T-cell (primary cell): ENCODE data around the gene DDI2. TPM values are rescaled to one million over a fixed set of nuclear protein-coding genes. Genes with fewer than 3 reads are reported as not detected.

Source experiments
- ATAC-seq, 4 experiments: fragments of 200-7000 bp in 3 of 4; fragments of 150-1000 bp in 1 of 4; cut with Tn5 transposase; replicated peaks in 1 of 4; 1 replicate in 3 of 4; 2 replicates in 1 of 4; pipeline ENCODE4 v1.10.0; 2021; ENCODE audit warnings: moderate library complexity in 3 of 4, mild to moderate bottlenecking in 2 of 4, moderate number of reproducible peaks in 1 of 4
- CTCF ChIA-PET, 2 donors: fragments of 300-600 bp; sonication (Branson Sonifier 250); formaldehyde crosslinking; loops; one replicate each; lab custom pipeline; 2022; ENCODE audit warnings: antibody characterized with exemption in 2 of 2; lab: Charles Lee
- POLR2A ChIA-PET, 2 donors: fragments of 300-600 bp; sonication (Branson Sonifier 250); formaldehyde crosslinking; loops; one replicate each; lab custom pipeline; 2022; ENCODE audit warnings: antibody characterized with exemption in 2 of 2; lab: Charles Lee
- DNase-seq, 35 experiments: peaks; one replicate each; pipeline versions ENCODE4 v3.0.0 to v3.0.0-alpha.2; 2013 to 2023
- H3K27ac ChIP-seq: one replicate; pipeline ENCODE4 v1.5.1; 2013; ENCODE audit warnings: low read length
- H3K27me3 ChIP-seq, 2 experiments: replicated peaks in 1 of 2; 1 replicate in 1 of 2; 2 replicates in 1 of 2; pipeline versions ENCODE4 v1.6.1 to v1.7.0; 2013; ENCODE audit warnings: low read length in 1 of 2, mixed read lengths in 1 of 2; ENCODE audit not compliant: control insufficient read depth in 2 of 2, insufficient read depth in 2 of 2; ENCODE audit errors: extremely low read depth in 1 of 2
- H3K36me3 ChIP-seq, 2 donors: 1 replicate in 1 of 2; 2 replicates in 1 of 2; pipeline versions ENCODE4 v1.6.1 to v1.7.0; 2013; ENCODE audit warnings: low read length in 1 of 2; ENCODE audit not compliant: control insufficient read depth in 2 of 2, insufficient read depth in 1 of 2; ENCODE audit errors: extremely low read depth in 1 of 2
- H3K4me1 ChIP-seq, 2 experiments: 1 replicate in 1 of 2; 2 replicates in 1 of 2; pipeline versions ENCODE4 v1.6.1 to v1.7.0; 2013; ENCODE audit warnings: low read length in 2 of 2, mixed read lengths in 1 of 2; ENCODE audit not compliant: insufficient read depth in 2 of 2, control insufficient read depth in 1 of 2; ENCODE audit errors: extremely low read depth in 1 of 2
- H3K4me3 ChIP-seq, 2 donors: 1 replicate in 1 of 2; 2 replicates in 1 of 2; pipeline versions ENCODE4 v1.5.1 to v1.7.0; 2013; ENCODE audit warnings: mild to moderate bottlenecking in 2 of 2, low read length in 1 of 2, moderate library complexity in 1 of 2; ENCODE audit not compliant: control insufficient read depth in 1 of 2; ENCODE audit errors: extremely low read depth in 1 of 2
- H3K9me3 ChIP-seq: 2 replicates; pipeline ENCODE4 v1.7.0; 2013
- H3K27ac Mint-ChIP-seq, 2 donors: one replicate each; pipeline ENCODE4 v1.8.0; 2020 to 2021; ENCODE audit warnings: mild to moderate bottlenecking in 2 of 2, mixed read lengths in 2 of 2
- H3K27me3 Mint-ChIP-seq, 2 donors: one replicate each; pipeline ENCODE4 v1.8.0; 2021 to 2022; ENCODE audit warnings: mixed read lengths in 2 of 2
- H3K36me3 Mint-ChIP-seq: one replicate; pipeline ENCODE4 v1.8.0; 2021; ENCODE audit warnings: mixed read lengths
- H3K4me1 Mint-ChIP-seq, 3 donors: one replicate each; pipeline ENCODE4 v1.8.0; 2020 to 2022; ENCODE audit warnings: mixed read lengths in 3 of 3, mild to moderate bottlenecking in 1 of 3
- H3K4me3 Mint-ChIP-seq, 3 donors: one replicate each; pipeline ENCODE4 v1.8.0; 2020 to 2022; ENCODE audit warnings: mild to moderate bottlenecking in 3 of 3, mixed read lengths in 3 of 3, moderate library complexity in 3 of 3
- H3K9me3 Mint-ChIP-seq, 3 donors: one replicate each; pipeline ENCODE4 v1.8.0; 2020 to 2022; ENCODE audit warnings: mixed read lengths in 3 of 3
- WGBS: methylation state at CpG from one replicate; pipeline ENCODE4 v1.1.5; 2013; ENCODE audit warnings: missing lambda C conversion rate; ENCODE audit not compliant: insufficient coverage; 5-methylcytosine and 5-hydroxymethylcytosine counted together
- total RNA-seq, 35 experiments: library from RNA in 6 of 35; stranded (reverse) in 6 of 35; fragments of 120-200 nt in 1 of 35; gene quantifications; one replicate each; pipeline versions ENCODE4 v1.2.1 to v1.2.4 and lab custom pipeline; 2013 to 2026

The DDI2 gene
- total RNA-seq, 5 donors from 2014 or later (not counting 1 experiment from before 2014, with no cell fraction given), result 32.4 to 62.2 (median 60.5) TPM

- H3K36me3 Mint-ChIP-seq, result peaks cover 6% of the 10 kb centered on the region
- H3K4me1 ChIP-seq, result peaks cover 7 to 35% of the 10 kb centered on the region in 2 experiments
These were observed 65.7 kb downstream of the DDI2 start for GRCh38 chr1:15682936-15683341.

DNA sequence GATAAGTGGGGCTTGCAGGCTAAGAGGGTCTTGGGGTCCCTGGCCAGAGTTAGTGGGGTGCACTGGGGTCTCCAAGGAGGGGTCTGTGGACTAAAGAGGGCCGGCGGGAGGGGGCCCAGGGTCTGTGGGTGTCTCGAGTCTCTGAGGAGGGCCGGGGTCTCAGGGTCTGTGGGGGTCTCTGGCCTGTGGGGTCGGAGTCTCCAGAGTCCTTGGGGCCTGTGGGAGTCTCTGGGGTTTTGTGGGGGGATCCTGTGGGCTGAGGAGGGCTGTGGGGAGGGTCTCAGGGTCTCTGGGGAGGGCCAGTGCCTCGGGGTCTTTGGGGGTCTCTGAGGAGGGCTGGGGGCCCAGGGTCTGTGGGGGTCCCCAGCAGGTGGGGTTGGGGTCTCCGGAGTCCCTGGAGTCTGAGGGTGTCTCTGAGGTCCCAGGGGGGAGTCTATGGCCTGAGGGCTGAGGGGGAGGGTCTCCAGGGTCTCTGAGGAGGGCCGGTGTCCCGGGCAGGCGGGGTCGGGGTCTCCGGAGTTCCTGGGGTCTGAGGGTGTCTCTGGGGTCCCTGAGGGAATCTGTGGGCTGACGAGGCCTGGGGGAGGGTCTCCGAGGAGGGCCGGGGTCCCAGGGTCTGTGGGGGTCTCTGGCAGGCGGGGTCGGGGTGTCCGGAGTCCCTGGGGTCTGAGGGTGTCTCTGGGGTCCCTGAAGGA, 66.2 kb downstream of the DDI2 start:
- peaks cover 6% of the 10 kb centered on the region for H3K36me3 Mint-ChIP-seq
- Histone ChIP-seq H3K4me1 (peaks cover 7 to 35% of the 10 kb centered on the region in 2 experiments), H3K27ac (peak overlapping the region; percentile 98), H3K36me3 (no peaks in the 10 kb centered on the region), H3K4me3 (peak overlapping the region; percentile 79 to 98), H3K27me3 (no peaks in the 10 kb centered on the region), H3K9me3 (no peaks in the 10 kb centered on the region)
- WGBS, result 42% methylated on average over 17 of the region's 18 CpGs
- no peaks in the 10 kb centered on the region for H3K9me3 Mint-ChIP-seq
- H3K27ac Mint-ChIP-seq, result peak overlapping the region; percentile 31 to 76
- peak in 1 of 35 experiments; percentile 0 for DNase-seq
- H3K4me3 Mint-ChIP-seq, result peak overlapping the region; percentile 68 to 78 (median 77)
- CTCF ChIA-PET, result no interaction called here
- no peak for ATAC-seq
- POLR2A ChIA-PET, result no interaction called here
- H3K4me1 Mint-ChIP-seq, result peaks cover 30 to 39% (median 32%) of the 10 kb centered on the region in 3 donors
- H3K27me3 Mint-ChIP-seq, result no peaks in the 10 kb centered on the region

More at GRCh38 chr1:15682936-15683341, 65.7 kb downstream of the DDI2 start:
- Mint-ChIP-seq H3K27ac (peak overlapping the region; percentile 76 to 84), H3K9me3 (no peaks in the 10 kb centered on the region), H3K4me1 (peaks cover 28 to 34% (median 29%) of the 10 kb centered on the region in 3 donors), H3K4me3 (peak overlapping the region; percentile 68 to 78 (median 77)), H3K27me3 (no peaks in the 10 kb centered on the region)
- 90% methylated on average over 4 of the region's 4 CpGs for WGBS
- CTCF ChIA-PET, result no interaction called here
- POLR2A ChIA-PET, result no interaction called here
- no peak overlapping the region for H3K4me3 ChIP-seq
- no peak for ATAC-seq
- no peaks in the 10 kb centered on the region for H3K27me3 ChIP-seq
- DNase-seq, result no peak
- no peaks in the 10 kb centered on the region for H3K9me3 ChIP-seq
- H3K27ac ChIP-seq, result no peak overlapping the region
- no peaks in the 10 kb centered on the region for H3K36me3 ChIP-seq

GRCh38 chr1:15684042-15684461, 66.8 kb downstream of the DDI2 start, which contains the start of gene PLEKHM2:
PLEKHM2 (plus strand) TSS chr1:15684320; CDS start chr1:15684559, 239 bp downstream.
- Histone ChIP-seq H3K27me3 (no peaks in the 10 kb centered on the region), H3K9me3 (no peaks in the 10 kb centered on the region), H3K4me1 (peaks cover 7 to 35% of the 10 kb centered on the region in 2 experiments), H3K36me3 (no peaks in the 10 kb centered on the region), H3K27ac (peak within 1 kb of the TSS; percentile 98), H3K4me3 (peak within 1 kb of the TSS; percentile 79 to 98)
- peaks cover 6% of the 10 kb centered on the region for H3K36me3 Mint-ChIP-seq
- H3K4me1 Mint-ChIP-seq, result peaks cover 28 to 44% (median 35%) of the 10 kb centered on the region in 3 donors
- peak in 34 of 35 experiments; percentile 18 to 76 (median 42) for DNase-seq
- POLR2A ChIA-PET, result no interaction called here
- H3K9me3 Mint-ChIP-seq, result no peaks in the 10 kb centered on the region
- peak; percentile 85 to 93 (median 92) for ATAC-seq
- H3K27me3 Mint-ChIP-seq, result no peaks in the 10 kb centered on the region
- H3K4me3 Mint-ChIP-seq, result peak within 1 kb of the TSS; percentile 78 to 88 (median 88)
- CTCF ChIA-PET, result no interaction called here
- H3K27ac Mint-ChIP-seq, result peak within 1 kb of the TSS; percentile 85 to 92
- under 1% methylated on average over 48 of the region's 52 CpGs for WGBS

DNA sequence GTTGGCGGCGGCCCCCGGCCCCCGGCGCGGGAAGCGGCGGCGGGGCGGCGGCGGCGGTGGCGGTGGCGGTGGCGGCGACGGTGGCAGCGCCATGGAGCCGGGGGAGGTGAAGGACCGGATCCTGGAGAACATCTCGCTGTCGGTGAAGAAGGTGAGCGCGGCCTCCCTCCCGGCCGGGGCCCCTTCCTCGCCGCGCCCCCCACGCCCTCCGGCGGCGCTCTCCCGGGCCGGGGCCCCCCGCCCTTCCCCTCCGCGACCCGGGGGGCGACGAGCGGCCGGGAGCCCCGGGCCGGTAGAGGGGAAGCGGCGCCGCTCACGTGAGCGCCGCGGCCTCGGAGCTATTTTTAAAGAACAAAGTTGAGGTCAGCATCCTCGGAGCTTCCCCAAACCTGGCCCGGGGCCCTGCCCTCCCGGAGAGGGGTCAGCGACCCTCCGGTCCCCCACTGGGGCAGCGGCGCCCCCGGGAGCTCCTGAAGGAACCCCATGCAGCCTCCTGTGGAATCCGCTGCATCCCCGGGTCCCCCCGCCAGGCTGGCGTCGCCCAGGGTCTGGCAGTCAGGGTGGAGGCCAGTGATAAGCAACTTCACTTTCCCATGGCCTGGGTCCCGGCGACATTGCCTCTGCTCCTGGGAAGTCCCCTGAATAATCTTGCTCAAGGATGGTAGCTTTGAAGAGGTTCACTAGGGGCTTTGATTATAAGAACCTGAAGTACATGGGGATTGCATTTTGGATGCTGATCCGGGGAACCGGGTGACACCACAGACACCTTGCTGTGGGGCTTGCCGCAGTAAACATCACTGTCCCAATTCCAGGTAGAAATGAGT, 67.4 kb downstream of the DDI2 start:
- under 1% methylated on average over 65 of the region's 72 CpGs for WGBS

GRCh38 chr1:15685820-15686219, 68.6 kb downstream of the DDI2 start:
- Histone ChIP-seq H3K4me1 (peaks cover 7 to 35% of the 10 kb centered on the region in 2 experiments), H3K9me3 (no peaks in the 10 kb centered on the region), H3K27ac (peak overlapping the region; percentile 54), H3K27me3 (no peaks in the 10 kb centered on the region), H3K36me3 (no peaks in the 10 kb centered on the region), H3K4me3 (peak overlapping the region in 1 of 2 donors; percentile 28)
- ChIA-PET CTCF (interaction anchor here in 1 of 2 donors (0.6 kb wide), 1 partner anchor 69 kb away, joined by 4 read pairs; the partner anchor contains the start of gene DDI2), POLR2A (no interaction called here)
- Mint-ChIP-seq H3K27me3 (no peaks in the 10 kb centered on the region), H3K4me3 (peak overlapping the region; percentile 78 to 88 (median 88)), H3K27ac (peak overlapping the region; percentile 7 to 92), H3K36me3 (peaks cover 6% of the 10 kb centered on the region), H3K9me3 (no peaks in the 10 kb centered on the region), H3K4me1 (peaks cover 34 to 48% (median 44%) of the 10 kb centered on the region in 3 donors)
- ATAC-seq (no peak), DNase-seq (no peak)
- 85% methylated on average over 3 of the region's 4 CpGs for WGBS

More for the DNA sequence above, 67.4 kb downstream of the DDI2 start:
- Mint-ChIP-seq H3K9me3 (no peaks in the 10 kb centered on the region), H3K4me1 (peaks cover 28 to 44% (median 39%) of the 10 kb centered on the region in 3 donors), H3K27me3 (no peaks in the 10 kb centered on the region), H3K4me3 (peak overlapping the region; percentile 78 to 88 (median 88)), H3K27ac (peak overlapping the region; percentile 85 to 92), H3K36me3 (peaks cover 6% of the 10 kb centered on the region)
- H3K4me1 ChIP-seq, result peaks cover 7 to 35% of the 10 kb centered on the region in 2 experiments
- H3K4me3 ChIP-seq, result peak overlapping the region; percentile 55 to 60
- no peaks in the 10 kb centered on the region for H3K36me3 ChIP-seq
- no peaks in the 10 kb centered on the region for H3K27me3 ChIP-seq
- peak overlapping the region; percentile 54 for H3K27ac ChIP-seq
- no peaks in the 10 kb centered on the region for H3K9me3 ChIP-seq
- ATAC-seq, result peak; percentile 61 to 65 (median 64)
- ChIA-PET CTCF (interaction anchor here in 1 of 2 donors (1.0 kb wide), 1 partner anchor 12 kb away, joined by 3 read pairs; no protein-coding TSS in a partner anchor), POLR2A (interaction anchor here in 1 of 2 donors (0.6 kb wide), 1 partner anchor 88 kb away, joined by 7 read pairs; no protein-coding TSS in a partner anchor)
- peak in 30 of 35 experiments; percentile 7 to 59 (median 20) for DNase-seq

GRCh38 chr1:15687446-15687845, 70.2 kb downstream of the DDI2 start:
- no peak overlapping the region for H3K27ac ChIP-seq
- Mint-ChIP-seq H3K4me3 (peak overlapping the region in 2 of 3 donors; percentile 6 to 13), H3K36me3 (peaks cover 10% of the 10 kb centered on the region)

More at GRCh38 chr1:15687446-15687845, 70.2 kb downstream of the DDI2 start:
- Mint-ChIP-seq H3K9me3 (no peaks in the 10 kb centered on the region), H3K27me3 (no peaks in the 10 kb centered on the region), H3K27ac (peak overlapping the region; percentile 34 to 58), H3K4me1 (peaks cover 44 to 54% (median 49%) of the 10 kb centered on the region in 3 donors)
- no peaks in the 10 kb centered on the region for H3K27me3 ChIP-seq
- no peak for ATAC-seq
- H3K4me3 ChIP-seq, result no peak overlapping the region
- no peaks in the 10 kb centered on the region for H3K36me3 ChIP-seq
- peaks cover 7 to 38% of the 10 kb centered on the region in 2 experiments for H3K4me1 ChIP-seq
- no peak for DNase-seq
- CTCF ChIA-PET, result no interaction called here
- WGBS, result no CpG with 5 or more reads among the region's 2 CpGs
- POLR2A ChIA-PET, result no interaction called here
- H3K9me3 ChIP-seq, result no peaks in the 10 kb centered on the region
